GM21786 (cell line): ENCODE results near the gene MAB21L4.

Source experiments
- ATAC-seq: cut with Tn5 transposase; IDR thresholded peaks from one replicate; pipeline ENCODE4 v1.9.1; 2021; ENCODE audit not compliant: unreplicated experiment

MAB21L4 gene

GRCh38 chr2:240884745-240885144 is 11.2 kb downstream of the MAB21L4 start:
- ATAC-seq = no peak

GRCh38 chr2:240884221-240884620 is 11.7 kb downstream of the MAB21L4 start:
- no peak for ATAC-seq

- no peak for ATAC-seq
Measured at GRCh38 chr2:240881913-240882312, 14.0 kb downstream of the MAB21L4 start.

- no peak for ATAC-seq
Measured at GRCh38 chr2:240879105-240879504, 16.9 kb downstream of the MAB21L4 start.

- ATAC-seq = no peak
Measured at GRCh38 chr2:240878341-240878936, 17.5 kb downstream of the MAB21L4 start.

- ATAC-seq = no peak
Measured at GRCh38 chr2:240877460-240878340, 18.3 kb downstream of the MAB21L4 start.

GRCh38 chr2:240876475-240877251 is 19.3 kb downstream of the MAB21L4 start:
- ATAC-seq = no peak

GRCh38 chr2:240876035-240876474 is 19.9 kb downstream of the MAB21L4 start:
- ATAC-seq = no peak

- no peak for ATAC-seq
Measured at GRCh38 chr2:240875228-240876034, 20.5 kb downstream of the MAB21L4 start.

GRCh38 chr2:240874715-240875227 is 21.2 kb downstream of the MAB21L4 start:
- ATAC-seq = no peak

- no peak for ATAC-seq
Measured at GRCh38 chr2:240873805-240874714, 21.9 kb downstream of the MAB21L4 start.

- no peak for ATAC-seq
Measured at GRCh38 chr2:240873098-240873788, 22.7 kb downstream of the MAB21L4 start.

- no peak for ATAC-seq
Measured at GRCh38 chr2:240872317-240873097, 23.4 kb downstream of the MAB21L4 start.

GRCh38 chr2:240871071-240871958 is 24.6 kb downstream of the MAB21L4 start:
- no peak for ATAC-seq

GRCh38 chr2:240869956-240870875 is 25.7 kb downstream of the MAB21L4 start:
- ATAC-seq = no peak
